Activated naive CD8-positive, alpha-beta T cell treated with anti-CD3 and anti-CD28 coated beads, Interleukin-2, amount 10 ng/mL, durations not matched to agents 7 days and 5 days (primary cell): ENCODE results near the gene GLA. TPM values are rescaled to one million over a fixed set of nuclear protein-coding genes. Genes with fewer than 3 reads are reported as not detected.

Source experiments
- ATAC-seq: fragments of 150-1000 bp; cut with Tn5 transposase; one replicate; pipeline ENCODE4 v1.10.0; 2021; ENCODE audit warnings: low read depth, moderate library complexity
- POLR2A ChIA-PET: fragments of 350-600 bp; sonication (Branson Sonifier 250); formaldehyde crosslinking; loops from one replicate; lab custom pipeline; 2021; ENCODE audit warnings: antibody characterized with exemption; lab: Charles Lee
- DNase-seq: peaks from one replicate; pipeline ENCODE4 v3.0.0; 2021
- H3K27ac Mint-ChIP-seq: one replicate; pipeline ENCODE4 v1.8.0; 2022; ENCODE audit warnings: mild to moderate bottlenecking, mixed read lengths
- H3K27me3 Mint-ChIP-seq: one replicate; pipeline ENCODE4 v1.8.0; 2022; ENCODE audit warnings: mild to moderate bottlenecking, moderate library complexity, mixed read lengths
- H3K36me3 Mint-ChIP-seq: one replicate; pipeline ENCODE4 v1.8.0; 2021; ENCODE audit warnings: mild to moderate bottlenecking, mixed read lengths
- H3K4me1 Mint-ChIP-seq: one replicate; pipeline ENCODE4 v1.8.0; 2021; ENCODE audit warnings: mixed read lengths
- H3K4me3 Mint-ChIP-seq: one replicate; pipeline ENCODE4 v1.8.0; 2022; ENCODE audit warnings: mild to moderate bottlenecking, moderate library complexity, mixed read lengths
- H3K9me3 Mint-ChIP-seq: one replicate; pipeline ENCODE4 v1.8.0; 2021; ENCODE audit warnings: mixed read lengths
- total RNA-seq, 2 experiments: library from RNA; stranded (reverse); gene quantifications; one replicate each; pipeline ENCODE4 v1.2.3, GENCODE V29; 2021

GLA gene
- 10 to 100 TPM; 27.7 to 32.5 TPM for total RNA-seq

GRCh38 chrX:101407748-101408531 is at the start of gene GLA, which contains the start of gene HNRNPH2:
Gene GLA (minus strand): TSS chrX:101407925. CDS start chrX:101407903, 22 bp downstream.
Gene HNRNPH2 (plus strand): TSS chrX:101408222. CDS start chrX:101411989, 3,767 bp downstream.
- Mint-ChIP-seq H3K36me3 (peaks cover 14% of the 10 kb centered on the region), H3K27me3 (no peaks in the 10 kb centered on the region), H3K9me3 (no peaks in the 10 kb centered on the region), H3K4me3 (peak within 1 kb of the TSS; percentile 98), H3K4me1 (peaks cover 19% of the 10 kb centered on the region), H3K27ac (peak within 1 kb of the TSS; percentile 98)
- DNase-seq = peak; percentile 81
- peak; percentile 91 for ATAC-seq
- POLR2A ChIA-PET = interaction anchor here (0.7 to 1.7 kb wide), 3 partner anchors 9 to 1954 kb away, joined by 3 to 11 read pairs (median 6); partner anchors contain the start of gene RPL36A

- H3K27ac Mint-ChIP-seq = no peak overlapping the region
- no peaks in the 10 kb centered on the region for H3K27me3 Mint-ChIP-seq
- no peaks in the 10 kb centered on the region for H3K9me3 Mint-ChIP-seq
- DNase-seq (no peak), ATAC-seq (no peak)
- peaks cover 2% of the 10 kb centered on the region for H3K4me1 Mint-ChIP-seq
- no peak overlapping the region for H3K4me3 Mint-ChIP-seq
- peaks cover 6% of the 10 kb centered on the region for H3K36me3 Mint-ChIP-seq
- POLR2A ChIA-PET = no interaction called here
Measured at GRCh38 chrX:101452056-101452455, 44.3 kb upstream of the GLA start.

- no peak overlapping the region for H3K27ac Mint-ChIP-seq
- peaks cover 6% of the 10 kb centered on the region for H3K36me3 Mint-ChIP-seq
Measured at GRCh38 chrX:101450961-101451360, 43.2 kb upstream of the GLA start.

GRCh38 chrX:101450085-101450484 is 42.4 kb upstream of the GLA start:
- no peaks in the 10 kb centered on the region for H3K9me3 Mint-ChIP-seq
- POLR2A ChIA-PET = no interaction called here
- H3K4me3 Mint-ChIP-seq = no peak overlapping the region
- DNase-seq (no peak), ATAC-seq (no peak)
- peaks cover 5% of the 10 kb centered on the region for H3K4me1 Mint-ChIP-seq
- H3K36me3 Mint-ChIP-seq = peaks cover 8% of the 10 kb centered on the region
- H3K27me3 Mint-ChIP-seq = no peaks in the 10 kb centered on the region
- H3K27ac Mint-ChIP-seq = no peak overlapping the region

More at GRCh38 chrX:101450961-101451360, 43.2 kb upstream of the GLA start:
- peaks cover 2% of the 10 kb centered on the region for H3K4me1 Mint-ChIP-seq
- ATAC-seq (no peak), DNase-seq (no peak)
- POLR2A ChIA-PET = no interaction called here
- H3K4me3 Mint-ChIP-seq = no peak overlapping the region
- no peaks in the 10 kb centered on the region for H3K9me3 Mint-ChIP-seq
- no peaks in the 10 kb centered on the region for H3K27me3 Mint-ChIP-seq

GRCh38 chrX:101449279-101449678 is 41.6 kb upstream of the GLA start:
- peaks cover 5% of the 10 kb centered on the region for H3K4me1 Mint-ChIP-seq
- H3K36me3 Mint-ChIP-seq = peaks cover 8% of the 10 kb centered on the region
- no peaks in the 10 kb centered on the region for H3K27me3 Mint-ChIP-seq

GRCh38 chrX:101442085-101442484 is 34.4 kb upstream of the GLA start:
- H3K9me3 Mint-ChIP-seq = no peaks in the 10 kb centered on the region
- H3K4me1 Mint-ChIP-seq = peaks cover 3% of the 10 kb centered on the region
- DNase-seq = no peak
- no peak overlapping the region for H3K4me3 Mint-ChIP-seq
- POLR2A ChIA-PET = no interaction called here
- H3K27me3 Mint-ChIP-seq = no peaks in the 10 kb centered on the region
- ATAC-seq = no peak
- peaks cover 10% of the 10 kb centered on the region for H3K36me3 Mint-ChIP-seq
- no peak overlapping the region for H3K27ac Mint-ChIP-seq

More at GRCh38 chrX:101449279-101449678, 41.6 kb upstream of the GLA start:
- H3K27ac Mint-ChIP-seq = no peak overlapping the region
- POLR2A ChIA-PET = no interaction called here
- H3K4me3 Mint-ChIP-seq = no peak overlapping the region
- ATAC-seq = no peak
- no peaks in the 10 kb centered on the region for H3K9me3 Mint-ChIP-seq
- DNase-seq = no peak

GRCh38 chrX:101430457-101431078 is 22.8 kb upstream of the GLA start:
- H3K36me3 Mint-ChIP-seq = peaks cover 9% of the 10 kb centered on the region
- no peaks in the 10 kb centered on the region for H3K9me3 Mint-ChIP-seq
- DNase-seq (no peak), ATAC-seq (peak; percentile 74)
- H3K27me3 Mint-ChIP-seq = no peaks in the 10 kb centered on the region
- POLR2A ChIA-PET = no interaction called here
- peaks cover 10% of the 10 kb centered on the region for H3K4me1 Mint-ChIP-seq
- H3K27ac Mint-ChIP-seq = peak overlapping the region; percentile 34
- peak overlapping the region; percentile 1 for H3K4me3 Mint-ChIP-seq

- Mint-ChIP-seq H3K9me3 (no peaks in the 10 kb centered on the region), H3K4me1 (peaks cover 10% of the 10 kb centered on the region), H3K27ac (no peak overlapping the region), H3K27me3 (no peaks in the 10 kb centered on the region), H3K36me3 (peaks cover 10% of the 10 kb centered on the region), H3K4me3 (no peak overlapping the region)
- POLR2A ChIA-PET = no interaction called here
- DNase-seq = no peak
- no peak for ATAC-seq
Measured at GRCh38 chrX:101429934-101430333, 22.2 kb upstream of the GLA start.

GRCh38 chrX:101427954-101428353 is 20.2 kb upstream of the GLA start:
- Mint-ChIP-seq H3K27me3 (no peaks in the 10 kb centered on the region), H3K4me3 (no peak overlapping the region), H3K27ac (no peak overlapping the region), H3K36me3 (peaks cover 12% of the 10 kb centered on the region), H3K4me1 (peaks cover 10% of the 10 kb centered on the region), H3K9me3 (no peaks in the 10 kb centered on the region)
- DNase-seq = no peak
- no peak for ATAC-seq
- POLR2A ChIA-PET = no interaction called here

GRCh38 chrX:101419489-101419888 is 11.8 kb upstream of the GLA start:
- POLR2A ChIA-PET = no interaction called here
- ATAC-seq (no peak), DNase-seq (no peak)
- H3K27ac Mint-ChIP-seq = peak overlapping the region; percentile 48
- peak overlapping the region; percentile 37 for H3K4me3 Mint-ChIP-seq
- no peaks in the 10 kb centered on the region for H3K9me3 Mint-ChIP-seq
- H3K27me3 Mint-ChIP-seq = no peaks in the 10 kb centered on the region
- H3K36me3 Mint-ChIP-seq = peaks cover 4% of the 10 kb centered on the region
- H3K4me1 Mint-ChIP-seq = peaks cover 21% of the 10 kb centered on the region

GRCh38 chrX:101417981-101418841 is 10.5 kb upstream of the GLA start:
- Mint-ChIP-seq H3K4me1 (peaks cover 21% of the 10 kb centered on the region), H3K9me3 (no peaks in the 10 kb centered on the region), H3K27me3 (no peaks in the 10 kb centered on the region), H3K27ac (peak overlapping the region; percentile 94), H3K4me3 (peak overlapping the region; percentile 91), H3K36me3 (peaks cover 4% of the 10 kb centered on the region)
- POLR2A ChIA-PET = interaction anchor here (0.5 to 2.0 kb wide), 3 partner anchors 9 to 501 kb away, joined by 3 to 13 read pairs (median 3); partner anchors contain the start of gene RPL36A
- peak; percentile 70 for ATAC-seq
- DNase-seq = peak; percentile 52

GRCh38 chrX:101417190-101417589 is 9.5 kb upstream of the GLA start:
- Mint-ChIP-seq H3K4me3 (peak overlapping the region; percentile 91), H3K27ac (peak overlapping the region; percentile 94), H3K27me3 (no peaks in the 10 kb centered on the region), H3K4me1 (peaks cover 25% of the 10 kb centered on the region), H3K9me3 (no peaks in the 10 kb centered on the region), H3K36me3 (peaks cover 7% of the 10 kb centered on the region)
- ATAC-seq (no peak), DNase-seq (no peak)
- POLR2A ChIA-PET = interaction anchor here (1.6 to 2.0 kb wide), 2 partner anchors 10 to 26 kb away, joined by 6 to 13 read pairs; partner anchors contain the start of genes GLA, HNRNPH2 and RPL36A

GRCh38 chrX:101416691-101417090 is 9.0 kb upstream of the GLA start:
- Mint-ChIP-seq H3K27ac (no peak overlapping the region), H3K4me3 (no peak overlapping the region), H3K36me3 (peaks cover 7% of the 10 kb centered on the region), H3K9me3 (no peaks in the 10 kb centered on the region), H3K27me3 (no peaks in the 10 kb centered on the region), H3K4me1 (peaks cover 25% of the 10 kb centered on the region)
- POLR2A ChIA-PET = interaction anchor here (1.6 kb wide), 1 partner anchor 9 kb away, joined by 6 read pairs; the partner anchor contains the start of genes GLA and HNRNPH2
- DNase-seq = no peak
- no peak for ATAC-seq
